A549 (cell line): ENCODE measurements around the gene NGEF.

Source experiments
- CTCF ChIP-seq: fragments of >200 bp; sonication (Bioruptor Twin); formaldehyde crosslinking; IDR thresholded peaks from 3 replicates; pipeline ENCODE4 v1.5.1; 2016
- HOXB13 ChIP-seq: fragments of 250-450 bp; sonication (Bioruptor Pico); IDR thresholded peaks from 2 replicates; pipeline ENCODE4 v1.5.0; 2020; ENCODE audit warnings: low read depth, mild to moderate bottlenecking, moderate library complexity
- KDM1A ChIP-seq: fragments of 200-600 bp; sonication (generic); IDR thresholded peaks from 2 replicates; pipeline ENCODE4 v1.6.1; 2016; ENCODE audit warnings: low read depth, mild to moderate bottlenecking
- NR3C1 ChIP-seq: fragments of >200 bp; sonication (Bioruptor Twin); formaldehyde crosslinking; IDR thresholded peaks from 3 replicates; pipeline ENCODE4 v1.6.1; 2017
- POLR2A ChIP-seq: IDR thresholded peaks from 2 replicates; pipeline ENCODE4 v1.6.1; 2012; ENCODE audit warnings: mild to moderate bottlenecking, low read length
- RAD21 ChIP-seq, 2 experiments: fragments of >200 bp in 1 of 2; sonication (Bioruptor Twin) in 1 of 2; formaldehyde crosslinking in 1 of 2; IDR thresholded peaks in 1 of 2; conservative IDR thresholded peaks in 1 of 2; 2 replicates in 1 of 2; 3 replicates in 1 of 2; pipeline ENCODE4 v1.6.1; 2012 to 2018; ENCODE audit warnings: inconsistent platforms in 1 of 2
- ZFP36 ChIP-seq: fragments of 450-650 bp; IDR thresholded peaks from 2 replicates; pipeline ENCODE4 v1.6.1; 2014; ENCODE audit warnings: borderline replicate concordance; ENCODE audit not compliant: partially characterized antibody
- TF ChIP-seq, protein P1 (sequence below): fragments of 150-350 bp; IDR thresholded peaks from 2 replicates; pipeline ENCODE4 v1.6.1; 2014; ENCODE audit warnings: low read depth, mild to moderate bottlenecking, low read length

DNA sequence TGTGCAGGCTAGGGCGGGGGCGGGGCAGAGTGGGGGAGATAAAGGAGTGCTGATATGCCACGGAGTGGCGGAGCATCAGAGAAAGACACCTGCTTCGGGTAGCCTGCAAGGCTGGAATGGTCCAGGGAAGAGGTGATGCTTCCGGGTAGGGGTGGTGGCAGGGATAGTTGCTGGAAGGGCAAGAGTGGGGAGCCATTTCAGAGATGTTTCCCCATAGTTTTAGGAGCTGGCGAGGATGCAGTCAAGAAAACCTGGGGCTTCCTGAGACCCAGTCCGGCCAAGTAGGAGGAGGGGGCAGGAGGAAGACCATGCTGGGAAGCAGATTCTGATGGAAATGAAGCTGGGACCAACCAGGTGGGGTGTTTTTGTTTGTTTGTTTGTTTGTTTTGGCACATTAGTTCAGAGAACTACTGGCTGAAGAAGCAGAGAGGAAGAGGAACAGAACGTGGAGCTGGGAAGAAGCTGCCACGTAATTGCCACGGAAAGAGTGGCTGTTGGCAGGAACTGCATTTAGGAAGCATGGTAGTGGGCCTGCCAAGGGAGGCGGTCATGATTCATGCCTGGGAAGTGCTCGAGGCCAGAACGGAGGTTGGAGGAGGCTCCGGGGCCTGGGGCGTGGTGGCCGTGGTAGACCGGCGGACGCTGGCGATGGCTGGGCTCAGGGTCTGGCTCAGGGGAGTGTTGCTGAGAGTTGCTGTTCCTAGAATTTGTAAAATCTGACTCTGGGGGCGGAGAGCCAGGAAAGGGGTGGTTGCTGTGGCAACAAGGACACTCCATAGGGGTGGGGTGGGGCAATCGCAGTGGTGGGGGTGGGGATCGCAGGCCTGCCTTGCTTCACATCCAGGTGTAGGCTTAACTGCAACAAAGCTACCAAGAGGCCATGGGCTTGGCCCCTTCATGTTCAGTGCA is 38.4 kb upstream of the NGEF start:
- TF ChIP-seq CTCF (no peak), RAD21 (conservative IDR thresholded peaks at IDR 0.05 in 1 of 2, IDR thresholded peaks at IDR 0.05 in 1 of 2) (no peak), HOXB13 (no peak), NR3C1 (no peak), KDM1A (no peak), ZFP36 (no peak), POLR2A (no peak)
- TF ChIP-seq, protein P1, sequence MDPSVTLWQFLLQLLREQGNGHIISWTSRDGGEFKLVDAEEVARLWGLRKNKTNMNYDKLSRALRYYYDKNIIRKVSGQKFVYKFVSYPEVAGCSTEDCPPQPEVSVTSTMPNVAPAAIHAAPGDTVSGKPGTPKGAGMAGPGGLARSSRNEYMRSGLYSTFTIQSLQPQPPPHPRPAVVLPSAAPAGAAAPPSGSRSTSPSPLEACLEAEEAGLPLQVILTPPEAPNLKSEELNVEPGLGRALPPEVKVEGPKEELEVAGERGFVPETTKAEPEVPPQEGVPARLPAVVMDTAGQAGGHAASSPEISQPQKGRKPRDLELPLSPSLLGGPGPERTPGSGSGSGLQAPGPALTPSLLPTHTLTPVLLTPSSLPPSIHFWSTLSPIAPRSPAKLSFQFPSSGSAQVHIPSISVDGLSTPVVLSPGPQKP, result no peak
